Stimulated activated CD8-positive, alpha-beta memory T cell treated with anti-CD3 and anti-CD28 coated beads, Interleukin-15, amount 100 ng/mL, for 4 hours (primary cell): Measurements from ENCODE around the gene ABCD1.

Experiments used
- DNase-seq, 2 donors: peaks; one replicate each; pipeline ENCODE4 v3.0.0-alpha.2; 2020; ENCODE audit warnings: low read depth in 2 of 2

The ABCD1 gene

DNA sequence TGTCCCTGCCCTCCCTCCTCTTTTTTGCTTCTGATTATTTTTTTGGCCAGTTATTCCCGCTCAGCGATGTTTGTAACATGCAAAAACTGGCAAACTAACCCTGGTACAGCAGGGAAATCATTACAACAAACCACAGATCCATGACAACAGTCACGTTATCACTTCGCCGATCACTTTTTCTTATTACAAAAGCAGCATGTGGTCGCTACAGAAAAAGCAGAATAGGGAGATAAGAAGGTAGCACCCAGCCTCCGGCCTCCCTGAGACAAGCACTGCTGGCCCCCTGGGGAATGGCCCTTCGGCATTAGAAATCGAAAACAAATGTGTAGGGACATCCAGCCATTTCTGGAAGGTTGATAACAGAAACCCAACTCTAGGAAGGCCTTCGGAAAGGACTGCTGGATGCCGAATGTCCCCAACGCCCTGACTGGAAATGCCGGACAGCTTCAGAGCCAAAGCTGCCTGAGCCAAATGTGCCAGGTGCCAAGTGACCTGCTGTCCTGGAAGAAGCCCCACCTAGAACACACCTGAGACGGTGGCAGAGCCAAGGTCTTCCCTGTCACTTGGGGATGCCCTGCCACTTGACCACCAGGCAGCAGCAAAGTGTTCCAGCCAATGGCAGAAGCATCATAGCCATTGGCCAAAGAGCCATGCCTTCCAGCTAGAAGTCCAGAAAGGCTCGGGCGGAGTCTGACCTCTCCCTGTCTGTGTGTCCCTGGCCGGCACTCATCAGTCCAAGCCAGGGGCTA, 66.6 kb downstream of the ABCD1 start:
- no peak for DNase-seq

DNA sequence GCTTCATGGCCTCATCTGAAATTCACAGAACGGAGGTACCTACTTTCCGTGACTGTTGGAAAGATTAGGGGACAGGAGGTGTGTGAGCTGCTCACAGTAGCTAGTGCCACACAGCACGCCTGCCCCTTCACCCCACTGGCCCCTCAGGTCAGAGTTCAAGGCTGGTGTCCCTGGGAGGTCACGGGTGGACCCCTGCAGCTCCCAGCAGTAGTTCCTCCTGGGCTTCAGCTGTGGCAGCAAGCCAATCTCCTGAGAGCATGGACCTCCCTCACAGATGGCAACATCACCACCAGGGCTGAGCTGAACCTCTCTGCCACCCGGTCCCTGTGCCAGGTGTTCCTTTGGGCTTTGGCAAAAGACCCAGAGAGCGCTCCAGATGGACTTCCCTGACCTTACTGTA, 67.7 kb downstream of the ABCD1 start:
- no peak for DNase-seq

DNA sequence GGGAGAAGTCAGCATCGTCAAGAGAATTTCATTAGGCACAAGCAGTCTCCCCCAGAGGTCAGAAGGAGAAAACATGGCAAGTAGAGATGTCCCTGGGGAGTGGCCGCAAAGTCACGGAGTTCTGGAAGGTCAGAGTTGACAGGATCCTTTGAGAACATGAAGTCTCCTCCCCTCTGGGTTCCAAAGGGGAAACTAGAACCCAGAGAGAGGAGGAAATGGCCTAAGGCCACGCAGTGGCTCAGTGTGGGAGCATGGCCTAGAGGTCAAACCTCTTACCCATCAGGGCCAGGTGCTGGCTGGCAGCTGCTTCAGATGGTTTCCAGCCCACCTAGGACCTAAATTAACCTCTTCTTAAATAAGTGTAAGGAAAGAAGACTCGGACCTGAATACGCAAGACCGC, 68.6 kb downstream of the ABCD1 start:
- no peak for DNase-seq
